ENCODE measurements around the gene FARSB.
"Not testable (repeated sequence)": the region's sequence is repeated elsewhere in the genome, so short reads cannot be mapped to it uniquely, and the experiment has no call there.

Gene FARSB

GRCh38 chr2:222604749-222605515, 51.0 kb downstream of the FARSB start:
- no peak for DNase-seq (ENCODE audit: low read depth in 2 of 2)

- no peak for DNase-seq (ENCODE audit: low read depth in 2 of 2)
These were observed 52.4 kb downstream of the FARSB start for GRCh38 chr2:222603501-222603900.

- DNase-seq (ENCODE audit: low read depth in 2 of 2), result no peak
These were observed 57.3 kb downstream of the FARSB start for GRCh38 chr2:222598611-222599010.

- DNase-seq (ENCODE audit: low read depth in 2 of 2), result no peak
These were observed 60.3 kb downstream of the FARSB start for GRCh38 chr2:222595581-222595980.

- no peak for DNase-seq (ENCODE audit: low read depth in 2 of 2)
These were observed 61.2 kb downstream of the FARSB start for GRCh38 chr2:222594679-222595078.

- DNase-seq (ENCODE audit: low read depth in 2 of 2), result no peak
These were observed 63.7 kb downstream of the FARSB start for GRCh38 chr2:222592176-222592575.

GRCh38 chr2:222591661-222592060, 64.2 kb downstream of the FARSB start:
- no peak for DNase-seq (ENCODE audit: low read depth in 2 of 2)

- DNase-seq (ENCODE audit: low read depth in 2 of 2), result not testable (repeated sequence)
These were observed 71.3 kb downstream of the FARSB start for GRCh38 chr2:222584589-222584988.

GRCh38 chr2:222582928-222583327, 73.0 kb downstream of the FARSB start:
- no peak for DNase-seq (ENCODE audit: low read depth in 2 of 2)

GRCh38 chr2:222577341-222577740, 78.6 kb downstream of the FARSB start:
- DNase-seq (ENCODE audit: low read depth in 2 of 2), result no peak

GRCh38 chr2:222576171-222577081, 79.5 kb downstream of the FARSB start:
- no peak for DNase-seq (ENCODE audit: low read depth in 2 of 2)

- DNase-seq (ENCODE audit: low read depth in 2 of 2), result no peak
These were observed 80.3 kb downstream of the FARSB start for GRCh38 chr2:222575618-222576017.

GRCh38 chr2:222572751-222573174, 83.1 kb downstream of the FARSB start:
- no peak for DNase-seq (ENCODE audit: low read depth in 2 of 2)

- DNase-seq (ENCODE audit: low read depth in 2 of 2), result no peak
These were observed 83.6 kb downstream of the FARSB start for GRCh38 chr2:222572264-222572721.

- DNase-seq (ENCODE audit: low read depth in 2 of 2), result no peak
These were observed 86.1 kb downstream of the FARSB start for GRCh38 chr2:222569826-222570225.

GRCh38 chr2:222568865-222569264, 87.0 kb downstream of the FARSB start:
- DNase-seq (ENCODE audit: low read depth in 2 of 2), result no peak

GRCh38 chr2:222566229-222566628, 89.7 kb downstream of the FARSB start:
- no peak for DNase-seq (ENCODE audit: low read depth in 2 of 2)

- no peak for DNase-seq (ENCODE audit: low read depth in 2 of 2)
These were observed 92.0 kb downstream of the FARSB start for GRCh38 chr2:222563936-222564335.

- no peak for DNase-seq (ENCODE audit: low read depth in 2 of 2)
These were observed 92.7 kb downstream of the FARSB start for GRCh38 chr2:222563106-222563718.

- no peak for DNase-seq (ENCODE audit: low read depth in 2 of 2)
These were observed 93.9 kb downstream of the FARSB start for GRCh38 chr2:222561817-222562645.

GRCh38 chr2:222561151-222561550, 94.7 kb downstream of the FARSB start:
- DNase-seq (ENCODE audit: low read depth in 2 of 2), result no peak

All from stimulated activated CD8-positive, alpha-beta memory T cell treated with anti-CD3 and anti-CD28 coated beads, Interleukin-2, amount 100 ng/mL, for 1 hour (primary cell).